Right ventricle myocardium inferior (tissue), 1 donor: ENCODE measurements around the gene TCERG1L. TPM values are rescaled to one million over a fixed set of nuclear protein-coding genes. Genes with fewer than 3 reads are reported as not detected.
"Not testable (repeated sequence)": the region's sequence is repeated elsewhere in the genome, so short reads cannot be mapped to it uniquely, and the experiment has no call there.

ENCODE experiments used
- ATAC-seq: fragments of 200-7000 bp; cut with Tn5 transposase; one replicate; pipeline ENCODE4 v1.9.1; 2020; ENCODE audit warnings: mild to moderate bottlenecking, moderate library complexity
- DNase-seq: peaks from one replicate; pipeline ENCODE4 v3.0.0; 2021; ENCODE audit errors: missing footprints
- intact Hi-C: fragments of 100-400 bp; cut with DNase I; formaldehyde crosslinking; loops from one replicate; pipeline ENCODE4 v1.11.0; 2022
- total RNA-seq: library from RNA; stranded (reverse); fragmentation: NEBNext Ultra II Directional; extraction: Animal tissue kit (Norgen Biotek cat#: 25700); gene quantifications from one replicate; pipeline ENCODE4 v1.2.1, GENCODE V29; 2021
- donor health status: DM: no; HTN: yes; CAD: no; lungs with severe emphysema.

The TCERG1L gene
- total RNA-seq, 1 donor from 2014 or later = not detected

DNA sequence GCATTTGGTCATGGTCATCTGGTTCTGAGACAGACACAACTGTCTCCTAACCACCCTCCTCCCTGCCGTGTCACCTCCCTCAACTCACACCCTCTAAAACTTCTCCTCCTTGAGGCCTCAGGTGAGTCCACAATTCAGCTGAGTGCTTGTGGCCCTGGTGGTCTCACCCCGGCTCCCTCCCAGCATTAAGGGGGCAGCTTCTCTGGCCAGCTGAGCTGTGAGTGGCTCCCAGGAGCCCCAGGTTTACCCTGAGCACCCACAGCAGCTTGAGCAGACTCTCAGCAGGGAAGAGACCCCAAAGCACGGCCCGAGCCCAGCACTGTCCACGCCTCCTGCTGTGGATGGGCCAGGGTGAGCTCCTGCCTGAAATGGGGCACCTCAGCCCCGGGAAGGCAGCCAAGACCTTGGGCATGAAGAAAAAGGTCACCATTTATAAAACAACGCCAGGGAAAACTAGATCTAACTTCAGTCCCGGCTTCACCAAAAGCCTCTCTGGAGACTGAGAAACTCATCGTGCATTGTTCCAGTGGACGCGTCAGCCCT is 201.2 kb downstream of the TCERG1L start:
- DNase-seq = no peak
- ATAC-seq = no peak
- intact Hi-C loops = no loop called here

DNA sequence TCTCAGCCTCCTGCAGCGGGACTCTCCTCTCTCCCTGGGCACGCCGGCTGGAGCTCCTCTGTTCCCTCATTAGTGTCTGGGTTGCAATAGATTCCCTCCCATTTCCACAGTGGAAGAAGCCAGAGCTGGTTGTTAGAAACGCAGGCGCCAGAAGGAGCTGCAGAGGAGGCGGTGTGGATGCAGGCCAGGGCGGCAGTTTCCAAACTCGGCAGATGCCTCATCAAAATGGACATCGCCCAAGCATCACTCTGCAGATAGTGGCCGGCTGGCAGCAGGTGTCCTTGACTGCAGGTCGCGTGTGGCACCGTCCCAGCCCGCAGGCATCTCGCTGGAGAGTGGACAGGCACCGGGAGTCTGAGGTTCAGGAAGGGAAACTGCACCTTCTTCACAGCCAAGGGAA is 201.8 kb downstream of the TCERG1L start:
- DNase-seq (no peak), ATAC-seq (no peak)
- intact Hi-C loops = no loop called here

DNA sequence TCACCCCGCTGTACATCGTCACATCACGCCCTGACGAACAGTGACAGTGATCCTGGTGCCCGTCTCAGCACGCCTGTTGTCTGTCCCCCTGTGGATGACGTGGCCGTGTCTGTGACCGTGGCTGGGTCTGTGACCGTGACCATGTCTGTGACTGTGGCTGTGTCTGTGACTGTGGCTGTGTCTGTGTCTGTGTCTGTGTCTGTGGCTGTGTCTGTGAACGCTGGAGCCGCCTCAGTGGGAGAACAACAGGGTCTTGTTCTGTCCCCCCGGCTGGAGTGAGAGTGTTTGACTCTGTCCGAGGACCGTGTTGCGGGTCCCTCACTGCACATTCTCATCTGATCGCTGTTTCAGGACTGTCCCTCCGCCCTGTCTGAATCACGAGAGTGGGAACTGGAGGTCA is 202.2 kb downstream of the TCERG1L start:
- ATAC-seq (no peak), DNase-seq (no peak)
- intact Hi-C loops = no loop called here

DNA sequence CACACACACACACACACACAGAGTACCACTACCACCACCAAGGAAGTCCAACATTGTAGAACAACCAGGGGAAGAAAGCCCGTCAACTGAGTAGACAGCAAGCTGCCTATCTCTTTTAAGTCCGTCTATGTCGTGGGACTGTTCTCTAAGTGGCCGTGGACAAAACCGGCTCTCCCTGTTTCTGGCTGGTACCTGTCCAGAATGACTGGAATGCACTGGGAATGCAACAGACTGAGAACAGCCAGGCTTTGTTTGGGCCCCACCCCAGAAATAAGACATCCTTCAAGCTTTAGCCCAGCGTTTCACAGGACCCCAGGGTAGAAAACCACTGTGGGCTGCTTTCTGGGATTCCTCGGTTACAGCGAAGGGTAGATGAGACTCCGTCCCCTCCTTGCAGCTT is 203.6 kb downstream of the TCERG1L start:
- intact Hi-C loops = no loop called here
- ATAC-seq (no peak), DNase-seq (no peak)

GRCh38 chr10:131102676-131103075 is 208.8 kb downstream of the TCERG1L start:
- ATAC-seq = peak; percentile 52

GRCh38 chr10:131102147-131102546 is 209.4 kb downstream of the TCERG1L start:
- intact Hi-C loops = no loop called here
- no peak for ATAC-seq
- DNase-seq = peak; percentile 30

More at GRCh38 chr10:131102676-131103075, 208.8 kb downstream of the TCERG1L start:
- DNase-seq = no peak
- intact Hi-C loops = no loop called here

DNA sequence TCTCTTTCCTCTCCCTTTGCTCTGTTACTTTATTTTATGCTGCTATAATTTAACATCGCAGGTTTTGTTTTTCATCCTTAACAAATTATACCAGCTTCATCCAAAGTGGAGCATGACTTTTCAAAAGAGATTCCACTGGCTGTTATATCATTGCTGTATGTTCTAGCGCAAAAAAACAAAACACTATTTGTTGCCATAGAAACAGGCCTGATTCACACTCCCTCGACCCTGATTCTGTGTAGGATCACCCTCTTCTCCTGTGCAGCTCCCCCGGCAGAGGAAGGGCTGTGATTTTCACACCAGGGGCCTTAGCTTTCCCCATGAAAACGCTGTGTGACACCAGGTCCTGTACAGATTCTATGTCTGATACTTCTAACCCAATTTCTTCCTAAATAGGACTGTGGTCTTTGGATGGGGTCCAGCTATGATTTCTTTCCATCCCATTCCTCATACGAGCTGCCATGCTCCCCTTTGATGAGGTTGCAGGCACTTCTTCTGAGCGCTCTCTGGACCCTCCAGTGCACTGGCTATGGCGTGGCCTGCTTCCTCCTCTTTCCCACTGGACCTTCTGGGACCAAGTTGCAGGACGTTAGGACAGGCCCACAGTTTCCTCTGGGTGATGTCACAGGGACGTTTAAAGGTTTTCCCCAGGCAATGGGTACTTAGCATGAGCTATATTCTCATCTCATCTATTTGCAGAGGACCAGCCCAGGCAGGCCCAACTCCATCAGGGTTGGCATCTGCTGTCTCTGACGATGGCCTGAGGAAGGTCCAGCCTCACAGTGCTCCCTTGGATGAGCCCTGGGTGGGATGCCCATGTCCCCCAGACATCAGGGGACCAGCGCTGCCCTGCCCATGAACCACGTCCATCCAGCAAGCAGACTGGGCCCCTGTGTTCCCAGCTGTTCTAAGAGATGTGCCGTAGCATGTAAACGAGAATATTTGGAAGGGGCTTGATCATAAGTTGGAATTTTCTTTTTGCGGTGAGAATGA is 210.8 kb downstream of the TCERG1L start:
- peak; percentile 23 for DNase-seq
- ATAC-seq, intact Hi-C loops: not testable (repeated sequence)

- no peak for DNase-seq
- intact Hi-C loops = no loop called here
Observed at GRCh38 chr10:131099028-131099726, 212.3 kb downstream of the TCERG1L start.

DNA sequence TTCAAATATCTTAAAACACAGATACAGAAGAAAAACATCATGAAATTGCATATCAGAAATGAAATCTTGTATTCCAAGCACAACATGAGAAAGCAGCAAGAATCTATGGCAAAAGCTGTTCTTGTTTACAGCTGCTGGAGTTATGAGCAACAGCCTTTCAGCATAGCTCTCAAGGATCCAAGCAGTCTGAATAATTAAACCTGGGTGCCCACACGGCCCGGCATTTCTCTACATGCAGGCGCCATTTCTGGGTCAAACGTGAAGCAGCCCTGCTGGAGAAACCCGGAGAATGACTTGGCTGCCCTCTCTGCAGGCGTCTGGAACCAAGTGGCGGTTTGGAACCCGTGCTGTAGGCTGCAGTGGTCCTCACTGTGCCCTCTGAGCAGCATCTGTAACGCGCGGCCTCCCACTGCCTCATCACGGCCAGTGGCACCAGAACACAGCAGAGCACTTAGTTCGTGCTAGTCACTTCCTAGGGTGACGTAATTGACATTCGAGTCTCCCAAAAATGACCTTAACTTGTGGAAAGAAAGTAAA is 213.0 kb downstream of the TCERG1L start:
- ATAC-seq (no peak), DNase-seq (no peak)
- intact Hi-C loops = no loop called here

More at GRCh38 chr10:131099028-131099726, 212.3 kb downstream of the TCERG1L start:
- no peak for ATAC-seq

DNA sequence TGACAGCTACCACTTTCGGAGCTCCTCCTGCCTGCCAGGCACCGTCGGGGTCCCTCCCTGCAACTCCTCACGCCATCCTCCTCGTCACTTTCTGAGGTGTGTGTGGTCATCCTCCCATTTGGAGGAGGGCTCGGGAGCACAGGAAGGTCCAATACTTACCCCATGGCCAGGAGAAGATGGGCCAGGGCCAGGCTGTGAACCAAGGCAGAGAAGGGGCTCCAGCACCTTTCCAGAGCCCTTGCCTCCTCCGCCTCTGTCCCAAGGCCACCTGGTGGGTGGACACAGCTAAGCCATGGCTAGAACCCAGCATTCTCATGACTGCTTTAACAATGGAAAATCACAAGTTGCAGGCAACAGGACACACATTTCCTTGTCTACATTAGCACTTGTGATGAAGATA is 215.5 kb downstream of the TCERG1L start:
- intact Hi-C loops = no loop called here
- DNase-seq (peak; percentile 11), ATAC-seq (no peak)

- ATAC-seq = no peak
- DNase-seq = peak; percentile 53
- intact Hi-C loops = no loop called here
Observed at GRCh38 chr10:131095313-131095580, 216.3 kb downstream of the TCERG1L start.

- peak; percentile 9 for DNase-seq
- intact Hi-C loops = no loop called here
- no peak for ATAC-seq
Observed at GRCh38 chr10:131094527-131095312, 216.8 kb downstream of the TCERG1L start.

GRCh38 chr10:131093795-131094366 is 217.6 kb downstream of the TCERG1L start:
- ATAC-seq = no peak
- intact Hi-C loops = no loop called here
- DNase-seq = peak; percentile 57

GRCh38 chr10:131093346-131093745 is 218.2 kb downstream of the TCERG1L start:
- intact Hi-C loops = no loop called here
- DNase-seq = peak; percentile 14
- no peak for ATAC-seq

GRCh38 chr10:131092876-131093275 is 218.6 kb downstream of the TCERG1L start:
- intact Hi-C loops = no loop called here
- DNase-seq = peak; percentile 0

DNA sequence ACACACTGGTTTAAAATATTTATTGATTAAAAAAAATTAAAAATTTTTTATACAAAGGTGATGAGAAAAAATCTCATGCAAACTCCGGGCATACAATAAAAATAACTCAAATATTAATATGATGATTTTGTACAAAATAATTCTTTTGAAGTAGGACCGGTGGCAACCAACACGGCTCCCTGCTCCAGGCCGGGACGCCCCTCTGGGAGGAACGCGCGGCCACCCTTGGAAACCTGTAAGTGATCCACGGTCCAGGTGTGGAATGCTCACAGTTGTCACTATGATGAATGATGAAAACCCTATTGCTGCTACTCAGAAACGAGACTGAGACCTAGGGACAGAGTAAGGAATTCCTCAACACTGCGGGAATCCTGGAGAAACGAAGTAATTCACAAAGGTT is 219.1 kb downstream of the TCERG1L start:
- DNase-seq (peak; percentile 26), ATAC-seq (no peak)
- intact Hi-C loops = no loop called here

More at GRCh38 chr10:131092876-131093275, 218.6 kb downstream of the TCERG1L start:
- no peak for ATAC-seq

DNA sequence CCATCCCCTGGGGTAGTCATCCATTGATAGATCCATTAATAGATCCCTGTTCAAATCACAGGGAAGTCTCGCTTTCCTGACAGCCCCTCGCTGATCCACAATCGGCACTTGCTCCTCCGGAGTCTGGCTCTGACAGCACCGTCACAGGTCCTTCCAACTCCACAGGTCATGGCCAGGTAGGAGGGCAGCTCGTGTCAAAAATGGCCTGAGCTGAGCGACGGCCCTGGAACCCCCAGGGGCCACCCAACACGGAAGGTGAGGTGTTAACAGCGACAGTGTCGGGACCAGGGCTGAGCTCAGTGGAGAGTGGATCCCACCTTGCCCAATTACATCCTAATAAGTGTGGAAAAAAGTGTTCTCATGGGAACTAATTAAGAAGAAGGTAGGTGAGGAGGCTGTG is 219.8 kb downstream of the TCERG1L start:
- intact Hi-C loops = no loop called here
- ATAC-seq = no peak
- DNase-seq = peak; percentile 6
